ENCODE results near the gene ZFAND2B. TPM values are rescaled to one million over a fixed set of nuclear protein-coding genes. Genes with fewer than 3 reads are reported as not detected.
A peak's percentile ranks its signal among the peaks of the same experiment; 100 is the strongest.

ZFAND2B gene
- total RNA-seq, 1 experiment from 2014 or later, result 61.0 TPM

DNA sequence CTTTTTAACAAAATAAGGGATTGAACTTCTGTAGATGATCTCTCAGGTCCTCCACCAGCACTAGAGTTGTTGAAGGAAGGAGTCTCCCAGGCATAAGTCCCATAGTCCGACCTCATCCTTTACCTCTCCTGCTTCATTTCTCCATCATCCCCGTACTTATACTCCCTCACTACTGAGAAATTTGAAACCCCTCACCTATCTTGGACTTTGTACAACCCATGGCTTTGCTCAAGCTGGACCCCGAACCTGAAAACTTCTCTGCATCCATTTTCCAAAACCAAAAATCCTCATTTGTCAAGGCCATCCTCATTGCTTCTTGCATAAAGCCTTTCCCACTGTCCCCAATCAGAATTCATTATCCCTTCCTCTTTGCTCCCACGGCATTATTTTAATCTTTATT is 45.5 kb upstream of the ZFAND2B start:
- Mint-ChIP-seq H3K36me3 (ENCODE audit: insufficient read depth, unreplicated experiment) (peaks cover 6% of the 10 kb centered on the region), H3K4me3 (ENCODE audit: unreplicated experiment) (peak overlapping the region; percentile 77), H3K4me1 (ENCODE audit: insufficient read depth, unreplicated experiment) (peaks cover 14% of the 10 kb centered on the region), H3K9me3 (ENCODE audit: unreplicated experiment) (no peaks in the 10 kb centered on the region), H3K27ac (ENCODE audit: low read depth, unreplicated experiment) (peak overlapping the region; percentile 37), H3K27me3 (ENCODE audit: insufficient read depth, unreplicated experiment) (no peaks in the 10 kb centered on the region)
- ChIA-PET POLR2A (interaction anchor here (1.4 to 2.7 kb wide), 2 partner anchors 15 to 134 kb away, joined by 3 to 11 read pairs; partner anchors contain the start of gene CNPPD1), CTCF (interaction anchor here (3.8 to 5.7 kb wide), 3 partner anchors 11 to 139 kb away, joined by 38 to 82 read pairs (median 38); partner anchors contain the start of genes CNPPD1 and SLC23A3)
- DNase-seq (ENCODE audit: unreplicated experiment), result no peak
- intact Hi-C loops (cut with micrococcal nuclease), result no loop called here
- TF ChIP-seq, protein P1, sequence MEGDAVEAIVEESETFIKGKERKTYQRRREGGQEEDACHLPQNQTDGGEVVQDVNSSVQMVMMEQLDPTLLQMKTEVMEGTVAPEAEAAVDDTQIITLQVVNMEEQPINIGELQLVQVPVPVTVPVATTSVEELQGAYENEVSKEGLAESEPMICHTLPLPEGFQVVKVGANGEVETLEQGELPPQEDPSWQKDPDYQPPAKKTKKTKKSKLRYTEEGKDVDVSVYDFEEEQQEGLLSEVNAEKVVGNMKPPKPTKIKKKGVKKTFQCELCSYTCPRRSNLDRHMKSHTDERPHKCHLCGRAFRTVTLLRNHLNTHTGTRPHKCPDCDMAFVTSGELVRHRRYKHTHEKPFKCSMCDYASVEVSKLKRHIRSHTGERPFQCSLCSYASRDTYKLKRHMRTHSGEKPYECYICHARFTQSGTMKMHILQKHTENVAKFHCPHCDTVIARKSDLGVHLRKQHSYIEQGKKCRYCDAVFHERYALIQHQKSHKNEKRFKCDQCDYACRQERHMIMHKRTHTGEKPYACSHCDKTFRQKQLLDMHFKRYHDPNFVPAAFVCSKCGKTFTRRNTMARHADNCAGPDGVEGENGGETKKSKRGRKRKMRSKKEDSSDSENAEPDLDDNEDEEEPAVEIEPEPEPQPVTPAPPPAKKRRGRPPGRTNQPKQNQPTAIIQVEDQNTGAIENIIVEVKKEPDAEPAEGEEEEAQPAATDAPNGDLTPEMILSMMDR (IDR thresholded peaks at IDR 0.05; ENCODE audit: unreplicated experiment), result no peak
- BruUV-seq (replicated peaks), result no TSS peak

DNA sequence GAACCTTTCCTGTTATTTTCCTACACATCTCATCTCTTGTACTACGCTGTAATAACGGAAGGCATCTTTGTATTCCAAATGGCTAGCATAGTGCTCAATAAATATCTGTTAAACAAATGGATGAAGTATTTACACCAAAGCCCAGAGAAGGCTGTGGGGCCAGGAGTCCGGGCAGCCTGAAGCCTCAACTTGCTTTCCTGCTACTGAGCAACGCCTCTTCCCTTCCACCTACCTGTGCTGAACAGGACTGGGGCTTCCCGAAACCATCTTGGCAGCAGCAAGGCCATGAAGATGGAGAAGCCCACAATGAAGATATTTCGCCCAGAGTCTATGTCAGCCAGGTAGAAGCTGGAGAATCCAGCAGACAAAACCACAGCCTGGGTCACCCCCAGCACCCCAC is 43.4 kb upstream of the ZFAND2B start:
- ChIA-PET CTCF (interaction anchor here (1.0 to 1.3 kb wide), 3 partner anchors 12 to 222 kb away, joined by 3 to 4 read pairs (median 3); no protein-coding TSS in a partner anchor), POLR2A (interaction anchor here (0.8 kb wide), 1 partner anchor 14 kb away, joined by 3 read pairs; the partner anchor contains the start of gene CNPPD1)
- intact Hi-C loops (cut with micrococcal nuclease), result no loop called here
- H3K4me3 Mint-ChIP-seq (ENCODE audit: unreplicated experiment), result no peak overlapping the region
- BruUV-seq (replicated peaks), result no TSS peak
- peaks cover 2% of the 10 kb centered on the region for H3K36me3 Mint-ChIP-seq (ENCODE audit: insufficient read depth, unreplicated experiment)
- no peak overlapping the region for H3K27ac Mint-ChIP-seq (ENCODE audit: low read depth, unreplicated experiment)
- DNase-seq (ENCODE audit: unreplicated experiment), result no peak
- TF ChIP-seq, protein P1 (IDR thresholded peaks at IDR 0.05; ENCODE audit: unreplicated experiment), result no peak
- H3K27me3 Mint-ChIP-seq (ENCODE audit: insufficient read depth, unreplicated experiment), result no peaks in the 10 kb centered on the region
- H3K9me3 Mint-ChIP-seq (ENCODE audit: unreplicated experiment), result no peaks in the 10 kb centered on the region
- H3K4me1 Mint-ChIP-seq (ENCODE audit: insufficient read depth, unreplicated experiment), result peaks cover 14% of the 10 kb centered on the region

DNA sequence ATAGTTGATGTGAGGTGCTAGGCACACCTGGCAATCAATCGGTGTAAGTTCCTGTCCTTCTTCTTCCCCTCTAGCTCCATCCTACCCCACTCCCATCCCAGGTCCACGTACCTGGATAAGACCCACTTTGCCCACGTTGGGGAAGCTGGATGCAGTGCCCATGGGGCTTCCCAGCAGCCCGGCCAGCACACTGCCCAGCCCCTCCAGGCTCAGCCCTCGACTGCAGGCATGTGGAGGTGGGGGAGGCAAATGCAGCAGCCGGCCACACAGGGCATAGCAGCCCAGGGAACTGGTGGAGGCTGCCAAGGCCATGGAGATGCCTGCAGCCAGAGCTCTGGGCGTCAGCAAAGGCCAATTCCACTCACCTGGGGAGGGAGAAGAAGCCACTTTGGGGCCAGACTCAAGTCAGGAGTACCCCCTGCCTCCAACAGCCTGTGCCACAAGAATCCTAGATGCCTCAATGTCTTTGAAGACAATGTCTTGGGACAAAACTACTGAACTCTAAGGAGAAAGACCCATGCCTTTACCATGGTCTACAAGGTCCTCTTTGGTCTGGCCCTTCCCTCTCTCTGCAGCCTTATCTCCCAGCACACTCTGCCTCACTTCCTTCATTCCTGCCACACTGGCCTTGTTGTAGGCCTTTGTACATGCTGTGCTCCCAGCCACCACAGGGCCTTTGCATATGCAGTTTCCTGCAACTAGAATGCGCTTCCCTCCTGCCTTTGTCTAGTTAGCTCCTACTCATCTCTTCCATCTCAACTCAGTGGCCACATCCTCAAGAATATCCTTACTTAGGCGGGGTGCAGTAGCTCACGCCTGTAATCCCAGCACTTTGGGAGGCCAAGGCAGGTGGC is 41.3 kb upstream of the ZFAND2B start:
- peaks cover 8% of the 10 kb centered on the region for H3K4me1 Mint-ChIP-seq (ENCODE audit: insufficient read depth, unreplicated experiment)
- no peak overlapping the region for H3K4me3 Mint-ChIP-seq (ENCODE audit: unreplicated experiment)
- H3K9me3 Mint-ChIP-seq (ENCODE audit: unreplicated experiment), result no peaks in the 10 kb centered on the region
- POLR2A ChIA-PET, result interaction anchor here (0.6 kb wide), 1 partner anchor 64 kb away, joined by 3 read pairs; no protein-coding TSS in a partner anchor
- no peak overlapping the region for H3K27ac Mint-ChIP-seq (ENCODE audit: low read depth, unreplicated experiment)
- no TSS peak for BruUV-seq (replicated peaks)
- intact Hi-C loops (cut with micrococcal nuclease), result no loop called here
- CTCF ChIA-PET, result interaction anchor here (0.6 to 1.7 kb wide), 7 partner anchors 9 to 186 kb away, joined by 3 to 9 read pairs (median 4); partner anchors contain the start of genes GLB1L and STK16
- H3K27me3 Mint-ChIP-seq (ENCODE audit: insufficient read depth, unreplicated experiment), result no peaks in the 10 kb centered on the region
- H3K36me3 Mint-ChIP-seq (ENCODE audit: insufficient read depth, unreplicated experiment), result no peaks in the 10 kb centered on the region
- no peak for DNase-seq (ENCODE audit: unreplicated experiment)
- TF ChIP-seq, protein P1 (IDR thresholded peaks at IDR 0.05; ENCODE audit: unreplicated experiment), result no peak

DNA sequence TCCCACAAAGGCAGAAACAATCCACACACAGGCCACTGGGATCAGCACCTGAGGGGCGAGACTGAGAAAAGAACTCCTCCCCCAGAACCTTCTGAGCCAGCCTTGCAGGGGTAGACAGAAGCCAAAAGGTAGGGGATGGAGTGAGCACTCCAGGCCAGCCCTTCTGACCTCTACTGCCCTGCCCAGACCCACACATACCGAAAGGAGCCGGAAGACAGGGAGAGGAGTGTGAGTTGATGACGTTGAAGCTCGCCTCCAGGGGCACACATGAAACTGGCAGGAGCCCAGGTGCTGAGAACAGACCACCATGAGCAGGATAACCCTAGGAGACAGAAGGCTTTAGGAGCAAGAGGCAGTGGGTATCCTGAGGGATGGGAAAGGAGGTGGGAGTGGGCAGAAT is 38.6 kb upstream of the ZFAND2B start:
- Mint-ChIP-seq H3K4me1 (ENCODE audit: insufficient read depth, unreplicated experiment) (peaks cover 8% of the 10 kb centered on the region), H3K4me3 (ENCODE audit: unreplicated experiment) (no peak overlapping the region), H3K36me3 (ENCODE audit: insufficient read depth, unreplicated experiment) (peaks cover 10% of the 10 kb centered on the region), H3K27ac (ENCODE audit: low read depth, unreplicated experiment) (no peak overlapping the region), H3K9me3 (ENCODE audit: unreplicated experiment) (no peaks in the 10 kb centered on the region), H3K27me3 (ENCODE audit: insufficient read depth, unreplicated experiment) (no peaks in the 10 kb centered on the region)
- ChIA-PET CTCF (interaction anchor here (9.3 kb wide), 1 partner anchor 9 kb away, joined by 82 read pairs; the partner anchor contains the start of gene NHEJ1), POLR2A (interaction anchor here (0.7 to 2.1 kb wide), 2 partner anchors 8 to 69 kb away, joined by 3 to 9 read pairs; partner anchors contain the start of gene CNPPD1)
- no peak for DNase-seq (ENCODE audit: unreplicated experiment)
- TF ChIP-seq, protein P1 (IDR thresholded peaks at IDR 0.05; ENCODE audit: unreplicated experiment), result no peak
- no TSS peak for BruUV-seq (replicated peaks)
- intact Hi-C loops (cut with micrococcal nuclease), result no loop called here
